Lower leg skin (tissue), 4 donors: ENCODE results near the gene DOK4. TPM values are rescaled to one million over a fixed set of nuclear protein-coding genes. Genes with fewer than 3 reads are reported as not detected.

Experiments used
- DNase-seq, 2 donors: peaks; one replicate each; pipeline ENCODE4 v3.0.0-alpha.2; 2019; ENCODE audit warnings: low spot score in 2 of 2
- H3K4me3 ChIP-seq: fragments of 200-600 bp; sonication (generic); 2 replicates; pipeline ENCODE4 v1.5.1; 2017; ENCODE audit warnings: mild to moderate bottlenecking, low read depth; ENCODE audit not compliant: poor library complexity, severe bottlenecking
- POLR2A ChIP-seq, 2 donors: fragments of 450-650 bp; IDR thresholded peaks; one replicate each; pipeline ENCODE4 v1.6.1; 2016 to 2017; ENCODE audit warnings: antibody characterized with exemption in 2 of 2, mild to moderate bottlenecking in 1 of 2, moderate library complexity in 1 of 2
- WGBS, 2 donors: methylation state at CpG; one replicate each; pipeline ENCODE4 v1.1.5; 2018; 5-methylcytosine and 5-hydroxymethylcytosine counted together
- intact Hi-C: fragments of 100-400 bp; cut with DNase I; formaldehyde crosslinking; loops from one replicate; pipeline ENCODE4 v1.15.0; 2023; ENCODE audit warnings: low total_unique reads
- total RNA-seq, 4 donors: library from RNA; depleted of rRNA; stranded (reverse); fragments of >200 nt; gene quantifications; one replicate each; pipeline ENCODE4 v1.1.0, GENCODE V29; 2016
- TF ChIP-seq, protein P1 (sequence below), 3 donors: fragments of 450-650 bp; IDR thresholded peaks; one replicate each; pipeline ENCODE4 v1.5.1; 2016; ENCODE audit warnings: antibody characterized with exemption in 3 of 3, mild to moderate bottlenecking in 3 of 3, moderate library complexity in 2 of 3

DOK4 gene
- total RNA-seq, 4 donors from 2014 or later = 38.9 to 60.5 (median 44.6) TPM

DNA sequence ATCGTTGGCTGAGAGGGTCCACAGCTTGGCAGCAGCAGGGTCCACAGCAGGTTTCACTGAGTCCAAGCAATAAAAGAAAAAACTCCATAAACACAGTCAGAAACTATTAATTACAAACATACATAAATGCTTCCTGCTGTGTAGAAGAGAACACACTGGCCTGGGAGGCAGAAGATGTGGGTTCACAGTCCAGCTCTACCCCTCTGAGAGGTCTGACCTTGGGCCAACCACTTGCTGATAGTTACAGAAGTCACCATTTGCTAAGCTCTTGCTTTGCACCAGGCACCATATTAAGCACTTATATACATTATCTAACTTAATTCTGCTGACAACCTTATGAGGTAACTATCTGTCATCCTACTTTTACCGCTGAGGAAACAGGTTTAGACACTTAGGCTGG is 53.8 kb downstream of the DOK4 start:
- no peak overlapping the region for H3K4me3 ChIP-seq
- 80 to 84% methylated on average over 2 of the region's 2 CpGs for WGBS, 2 donors
- intact Hi-C loops = no loop called here
- no peak for DNase-seq
- no peak for TF ChIP-seq POLR2A (IDR thresholded peaks at IDR 0.05)
- TF ChIP-seq, protein P1, sequence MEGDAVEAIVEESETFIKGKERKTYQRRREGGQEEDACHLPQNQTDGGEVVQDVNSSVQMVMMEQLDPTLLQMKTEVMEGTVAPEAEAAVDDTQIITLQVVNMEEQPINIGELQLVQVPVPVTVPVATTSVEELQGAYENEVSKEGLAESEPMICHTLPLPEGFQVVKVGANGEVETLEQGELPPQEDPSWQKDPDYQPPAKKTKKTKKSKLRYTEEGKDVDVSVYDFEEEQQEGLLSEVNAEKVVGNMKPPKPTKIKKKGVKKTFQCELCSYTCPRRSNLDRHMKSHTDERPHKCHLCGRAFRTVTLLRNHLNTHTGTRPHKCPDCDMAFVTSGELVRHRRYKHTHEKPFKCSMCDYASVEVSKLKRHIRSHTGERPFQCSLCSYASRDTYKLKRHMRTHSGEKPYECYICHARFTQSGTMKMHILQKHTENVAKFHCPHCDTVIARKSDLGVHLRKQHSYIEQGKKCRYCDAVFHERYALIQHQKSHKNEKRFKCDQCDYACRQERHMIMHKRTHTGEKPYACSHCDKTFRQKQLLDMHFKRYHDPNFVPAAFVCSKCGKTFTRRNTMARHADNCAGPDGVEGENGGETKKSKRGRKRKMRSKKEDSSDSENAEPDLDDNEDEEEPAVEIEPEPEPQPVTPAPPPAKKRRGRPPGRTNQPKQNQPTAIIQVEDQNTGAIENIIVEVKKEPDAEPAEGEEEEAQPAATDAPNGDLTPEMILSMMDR (IDR thresholded peaks at IDR 0.05) = no peak

GRCh38 chr16:57430955-57431354 is 55.3 kb downstream of the DOK4 start:
- H3K4me3 ChIP-seq = no peak overlapping the region
- WGBS, 2 donors = 45 to 64% methylated on average over 5 of the region's 5 CpGs
- intact Hi-C loops = no loop called here
- DNase-seq = no peak
- no peak for TF ChIP-seq POLR2A (IDR thresholded peaks at IDR 0.05)

GRCh38 chr16:57427824-57428223 is 58.5 kb downstream of the DOK4 start:
- no peak overlapping the region for H3K4me3 ChIP-seq
- DNase-seq = no peak
- no peak for TF ChIP-seq POLR2A (IDR thresholded peaks at IDR 0.05)
- TF ChIP-seq, protein P1 (IDR thresholded peaks at IDR 0.05) = no peak
- intact Hi-C loops = loop anchor here (10.0 kb wide), 1 partner anchor 343 kb away; no protein-coding TSS in a partner anchor

DNA sequence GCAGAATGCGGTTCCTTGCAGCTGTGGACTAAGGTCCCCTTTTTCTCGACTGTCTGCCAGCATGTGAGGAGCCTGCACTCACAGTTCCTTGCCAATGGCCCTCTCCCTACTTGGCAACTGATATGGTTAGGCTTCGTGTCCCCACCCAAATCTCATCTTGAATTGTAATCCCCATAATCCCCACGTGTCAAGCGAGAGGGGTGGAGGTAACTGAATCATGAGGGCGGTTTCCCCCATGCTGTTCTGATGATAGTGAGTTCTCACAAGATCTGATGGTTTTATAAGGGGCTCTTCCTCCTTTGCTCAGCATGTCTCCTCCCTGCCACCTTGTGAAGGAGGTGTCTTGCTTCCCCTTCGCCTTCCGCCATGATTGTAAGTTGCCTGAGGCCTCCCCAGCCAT is 59.0 kb downstream of the DOK4 start:
- WGBS, 2 donors = 78 to 84% methylated on average over 8 of the region's 8 CpGs
- TF ChIP-seq POLR2A (IDR thresholded peaks at IDR 0.05) = no peak
- TF ChIP-seq, protein P1 (IDR thresholded peaks at IDR 0.05) = no peak
- intact Hi-C loops = loop anchor here (10.0 kb wide), 1 partner anchor 343 kb away; no protein-coding TSS in a partner anchor
- no peak overlapping the region for H3K4me3 ChIP-seq
- no peak for DNase-seq

DNA sequence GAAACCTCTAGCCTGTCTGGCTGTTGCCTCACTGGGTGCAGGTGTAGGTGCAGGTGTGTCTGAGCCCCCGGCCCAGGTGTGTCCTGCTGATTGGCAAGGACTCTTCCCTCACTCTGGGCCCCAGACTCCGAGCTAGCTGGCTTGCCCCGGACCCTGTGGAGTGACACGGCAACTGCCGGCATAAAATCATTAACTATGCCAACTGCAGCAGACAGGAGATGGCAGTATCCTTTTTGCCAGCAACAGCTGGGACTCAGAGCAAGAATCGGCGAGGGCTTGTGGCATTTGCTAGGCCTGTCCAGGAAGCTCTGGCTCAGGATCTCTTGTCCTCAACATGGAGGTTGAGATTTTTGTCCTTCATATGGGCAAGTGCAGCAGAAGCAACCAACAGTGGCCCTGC is 59.9 kb downstream of the DOK4 start:
- intact Hi-C loops = loop anchor here (10.0 kb wide), 1 partner anchor 342 kb away; no protein-coding TSS in a partner anchor
- H3K4me3 ChIP-seq = no peak overlapping the region
- DNase-seq = no peak
- 84 to 92% methylated on average over 7 of the region's 7 CpGs for WGBS, 2 donors
- TF ChIP-seq, protein P1 (IDR thresholded peaks at IDR 0.05) = no peak

DNA sequence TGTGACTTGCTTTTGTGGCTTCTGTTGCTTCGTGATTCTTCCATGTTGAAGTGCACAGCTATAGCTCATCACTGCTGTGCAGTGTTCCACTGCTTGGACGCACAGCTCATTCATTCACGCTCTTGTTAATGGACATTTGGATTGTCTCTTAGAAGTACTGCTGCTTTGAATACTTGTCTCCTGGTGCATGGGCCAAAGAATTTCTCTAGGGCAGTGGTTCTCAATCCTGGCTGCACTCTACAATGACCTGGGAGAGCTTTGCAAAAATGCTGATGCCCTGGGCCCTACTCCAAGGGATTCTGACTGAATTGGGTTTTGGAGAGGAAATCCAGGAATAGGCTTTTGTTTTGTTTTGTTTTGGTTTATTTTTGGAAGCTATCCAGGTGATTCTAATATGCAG is 61.7 kb downstream of the DOK4 start:
- 72 to 80% methylated on average over 3 of the region's 3 CpGs for WGBS, 2 donors
- intact Hi-C loops = loop anchor here (10.0 kb wide), 1 partner anchor 340 kb away; no protein-coding TSS in a partner anchor
- no peak for TF ChIP-seq POLR2A (IDR thresholded peaks at IDR 0.05)
- TF ChIP-seq, protein P1 (IDR thresholded peaks at IDR 0.05) = no peak
- H3K4me3 ChIP-seq = no peak overlapping the region
- DNase-seq = no peak
